ENCODE measurements around the gene HOXC10.

- TF ChIP-seq CTCF (conservative IDR thresholded peaks at IDR 0.05 in 1 of 2, IDR thresholded peaks at IDR 0.05 in 1 of 2; ENCODE audit: extremely low read depth in 1 of 2, insufficient read depth in 1 of 2, low read depth in 1 of 2, low read length in 2 of 2) (no peak), EZH2 (IDR thresholded peaks at IDR 0.05; ENCODE audit: borderline replicate concordance, low read length) (no peak)
Measured at GRCh38 chr12:54033980-54034784, 49.2 kb downstream of the HOXC10 start.

Measured in mammary epithelial cell (primary cell).